Mucosa of rectum (tissue), 2 donors: ENCODE data around the gene ENTPD3.

Experiments used
- H3K27ac ChIP-seq, 2 donors: one replicate each; pipeline ENCODE4 v1.7.0; 2013; ENCODE audit warnings: inconsistent platforms in 2 of 2, low read depth in 2 of 2, low read length in 2 of 2
- H3K27me3 ChIP-seq, 2 donors: one replicate each; pipeline ENCODE4 v1.7.0; 2013; ENCODE audit warnings: low read length in 2 of 2; ENCODE audit not compliant: control insufficient read depth in 2 of 2, insufficient read depth in 2 of 2
- H3K36me3 ChIP-seq, 2 donors: one replicate each; pipeline ENCODE4 v1.7.0; 2013; ENCODE audit warnings: low read length in 2 of 2; ENCODE audit not compliant: control insufficient read depth in 2 of 2, insufficient read depth in 2 of 2
- H3K4me1 ChIP-seq, 2 donors: one replicate each; pipeline ENCODE4 v1.7.0; 2013; ENCODE audit warnings: low read length in 2 of 2, mild to moderate bottlenecking in 1 of 2; ENCODE audit not compliant: control insufficient read depth in 2 of 2, insufficient read depth in 2 of 2
- H3K4me3 ChIP-seq, 2 donors: one replicate each; pipeline ENCODE4 v1.7.0; 2013; ENCODE audit warnings: low read length in 2 of 2
- H3K9ac ChIP-seq, 2 donors: one replicate each; pipeline ENCODE4 v1.7.0; 2013; ENCODE audit warnings: low read length in 2 of 2, low read depth in 1 of 2, mild to moderate bottlenecking in 1 of 2
- H3K9me3 ChIP-seq, 2 donors: one replicate each; pipeline ENCODE4 v1.7.0; 2013; ENCODE audit warnings: low read length in 2 of 2; ENCODE audit not compliant: control insufficient read depth in 2 of 2
- donor health status: healthy.
- donor health status: Normal muscosa, but diverticular disease.

The ENTPD3 gene

GRCh38 chr3:40369716-40370115, 17.3 kb upstream of the ENTPD3 start:
- H3K27me3 ChIP-seq, result peaks cover 0 to 2% of the 10 kb centered on the region in 2 donors
- no peak overlapping the region for H3K9ac ChIP-seq
- H3K27ac ChIP-seq, result no peak overlapping the region
- H3K36me3 ChIP-seq, result no peaks in the 10 kb centered on the region
- H3K4me1 ChIP-seq, result no peaks in the 10 kb centered on the region
- no peak overlapping the region for H3K4me3 ChIP-seq
- no peaks in the 10 kb centered on the region for H3K9me3 ChIP-seq

DNA sequence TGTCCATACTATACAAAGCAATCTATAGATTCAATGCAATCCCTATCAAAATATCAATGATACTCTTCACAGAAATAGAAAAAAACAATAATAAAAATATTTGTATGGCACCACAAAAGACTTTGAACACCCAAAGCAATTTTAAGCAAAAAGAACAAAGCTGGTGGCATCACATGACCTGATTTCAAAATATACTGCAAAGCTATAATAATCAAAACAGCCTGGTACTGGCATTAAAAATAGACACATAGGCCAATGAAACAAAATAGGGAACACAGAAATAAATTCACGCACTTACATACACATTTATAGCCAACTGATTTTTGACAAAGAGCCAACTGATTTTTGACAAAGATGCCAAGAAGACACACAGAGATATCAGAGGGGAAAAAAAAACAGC, 9.2 kb upstream of the ENTPD3 start:
- no peaks in the 10 kb centered on the region for H3K4me1 ChIP-seq
- H3K27ac ChIP-seq, result no peak overlapping the region
- no peak overlapping the region for H3K9ac ChIP-seq
- H3K36me3 ChIP-seq, result no peaks in the 10 kb centered on the region
- H3K27me3 ChIP-seq, result no peaks in the 10 kb centered on the region
- H3K9me3 ChIP-seq, result no peaks in the 10 kb centered on the region
- H3K4me3 ChIP-seq, result no peak overlapping the region

- Histone ChIP-seq H3K36me3 (no peaks in the 10 kb centered on the region), H3K27ac (no peak overlapping the region), H3K9me3 (no peaks in the 10 kb centered on the region), H3K9ac (no peak overlapping the region), H3K4me1 (no peaks in the 10 kb centered on the region), H3K4me3 (no peak overlapping the region), H3K27me3 (no peaks in the 10 kb centered on the region)
These were observed 7.2 kb upstream of the ENTPD3 start for GRCh38 chr3:40379674-40380306.

GRCh38 chr3:40381904-40382616, 4.9 kb upstream of the ENTPD3 start:
- Histone ChIP-seq H3K27ac (no peak overlapping the region), H3K4me3 (no peak overlapping the region)

DNA sequence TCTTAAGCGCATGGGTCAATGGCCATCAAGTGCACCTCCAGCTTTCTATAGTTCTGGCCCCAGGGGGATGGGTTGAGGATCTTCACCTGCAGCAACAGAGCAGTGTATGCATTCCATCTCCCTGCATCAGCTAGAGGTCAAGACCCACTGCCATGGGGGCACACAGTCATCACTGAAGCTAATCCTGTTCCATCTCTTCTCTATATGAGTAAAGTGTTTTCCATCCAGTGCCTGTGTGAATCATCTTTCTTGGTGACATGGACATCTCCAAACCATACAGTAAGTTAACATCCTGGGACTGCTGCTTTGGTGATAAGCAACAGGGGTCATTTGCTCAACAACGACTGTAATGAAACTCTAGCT, 4.4 kb upstream of the ENTPD3 start:
- Histone ChIP-seq H3K36me3 (no peaks in the 10 kb centered on the region), H3K9me3 (no peaks in the 10 kb centered on the region), H3K4me3 (no peak overlapping the region), H3K27me3 (no peaks in the 10 kb centered on the region), H3K4me1 (peaks cover 0 to 3% of the 10 kb centered on the region in 2 donors), H3K27ac (no peak overlapping the region), H3K9ac (no peak overlapping the region)

More at GRCh38 chr3:40381904-40382616, 4.9 kb upstream of the ENTPD3 start:
- no peaks in the 10 kb centered on the region for H3K36me3 ChIP-seq
- peaks cover 0 to under 1% of the 10 kb centered on the region in 2 donors for H3K4me1 ChIP-seq
- no peak overlapping the region for H3K9ac ChIP-seq
- H3K27me3 ChIP-seq, result no peaks in the 10 kb centered on the region
- no peaks in the 10 kb centered on the region for H3K9me3 ChIP-seq

GRCh38 chr3:40386213-40386612, 771 bp upstream of the ENTPD3 start:
- Histone ChIP-seq H3K4me3 (no peak overlapping the region), H3K27ac (no peak overlapping the region), H3K4me1 (peaks cover 0 to 3% of the 10 kb centered on the region in 2 donors), H3K36me3 (no peaks in the 10 kb centered on the region), H3K9me3 (no peaks in the 10 kb centered on the region), H3K9ac (no peak overlapping the region), H3K27me3 (peaks cover 0 to 7% of the 10 kb centered on the region in 2 donors)

DNA sequence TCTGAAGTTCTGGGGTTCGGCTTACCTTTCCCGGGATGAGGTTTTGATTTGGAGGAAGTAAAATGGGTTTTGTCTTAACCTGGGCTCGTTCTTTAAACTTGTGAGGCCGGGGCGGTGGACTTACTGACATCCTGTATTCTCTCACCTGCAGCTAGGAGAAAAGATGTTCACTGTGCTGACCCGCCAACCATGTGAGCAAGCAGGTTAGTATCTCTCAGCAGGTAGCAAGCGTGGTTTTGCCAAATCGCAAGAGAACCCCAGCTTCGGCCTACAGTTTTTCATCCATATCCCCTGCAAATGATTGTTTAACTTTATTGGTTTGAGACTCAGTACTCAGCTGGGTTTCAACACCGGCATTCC, 891 bp downstream of the ENTPD3 start:
- Histone ChIP-seq H3K4me3 (no peak overlapping the region), H3K9ac (no peak overlapping the region)

GRCh38 chr3:40396406-40396805, 9.4 kb downstream of the ENTPD3 start:
- no peaks in the 10 kb centered on the region for H3K27me3 ChIP-seq
- no peak overlapping the region for H3K4me3 ChIP-seq
- H3K9me3 ChIP-seq, result no peaks in the 10 kb centered on the region
- H3K4me1 ChIP-seq, result no peaks in the 10 kb centered on the region
- H3K36me3 ChIP-seq, result no peaks in the 10 kb centered on the region
- H3K9ac ChIP-seq, result no peak overlapping the region
- H3K27ac ChIP-seq, result no peak overlapping the region

More for the DNA sequence above, 891 bp downstream of the ENTPD3 start:
- peaks cover 0 to 7% of the 10 kb centered on the region in 2 donors for H3K27me3 ChIP-seq
- no peak overlapping the region for H3K27ac ChIP-seq
- H3K36me3 ChIP-seq, result no peaks in the 10 kb centered on the region
- H3K9me3 ChIP-seq, result no peaks in the 10 kb centered on the region
- H3K4me1 ChIP-seq, result peaks cover 0 to 3% of the 10 kb centered on the region in 2 donors

GRCh38 chr3:40397129-40397528, 10.1 kb downstream of the ENTPD3 start:
- no peaks in the 10 kb centered on the region for H3K36me3 ChIP-seq
- H3K27ac ChIP-seq, result no peak overlapping the region
- H3K9ac ChIP-seq, result no peak overlapping the region
- H3K4me1 ChIP-seq, result no peaks in the 10 kb centered on the region
- no peaks in the 10 kb centered on the region for H3K27me3 ChIP-seq
- H3K4me3 ChIP-seq, result no peak overlapping the region
- H3K9me3 ChIP-seq, result no peaks in the 10 kb centered on the region

DNA sequence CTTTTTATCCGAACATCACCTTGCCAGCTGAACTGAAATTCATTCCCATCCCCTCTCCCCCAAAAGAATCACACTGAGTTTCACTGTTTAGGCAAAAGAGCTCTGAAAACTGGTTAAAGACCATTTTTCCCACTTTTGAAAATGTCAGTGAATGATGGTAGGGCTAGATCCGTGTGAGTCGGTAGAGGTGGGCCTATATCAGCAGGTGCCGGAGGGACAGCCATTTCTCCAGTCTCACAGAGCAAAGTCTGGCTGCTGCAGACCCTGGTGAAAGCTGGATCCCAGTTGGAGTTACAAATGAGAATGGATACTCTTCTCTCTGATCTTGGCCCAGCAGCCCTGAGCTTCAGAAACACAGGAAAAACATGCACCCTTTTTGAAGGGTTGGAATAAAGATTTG, 10.9 kb downstream of the ENTPD3 start:
- no peak overlapping the region for H3K9ac ChIP-seq
- H3K27ac ChIP-seq, result no peak overlapping the region
- no peaks in the 10 kb centered on the region for H3K9me3 ChIP-seq
- no peaks in the 10 kb centered on the region for H3K4me1 ChIP-seq
- no peak overlapping the region for H3K4me3 ChIP-seq
- H3K36me3 ChIP-seq, result no peaks in the 10 kb centered on the region
- no peaks in the 10 kb centered on the region for H3K27me3 ChIP-seq
